ENCODE results near the gene KDM4B.

DNA sequence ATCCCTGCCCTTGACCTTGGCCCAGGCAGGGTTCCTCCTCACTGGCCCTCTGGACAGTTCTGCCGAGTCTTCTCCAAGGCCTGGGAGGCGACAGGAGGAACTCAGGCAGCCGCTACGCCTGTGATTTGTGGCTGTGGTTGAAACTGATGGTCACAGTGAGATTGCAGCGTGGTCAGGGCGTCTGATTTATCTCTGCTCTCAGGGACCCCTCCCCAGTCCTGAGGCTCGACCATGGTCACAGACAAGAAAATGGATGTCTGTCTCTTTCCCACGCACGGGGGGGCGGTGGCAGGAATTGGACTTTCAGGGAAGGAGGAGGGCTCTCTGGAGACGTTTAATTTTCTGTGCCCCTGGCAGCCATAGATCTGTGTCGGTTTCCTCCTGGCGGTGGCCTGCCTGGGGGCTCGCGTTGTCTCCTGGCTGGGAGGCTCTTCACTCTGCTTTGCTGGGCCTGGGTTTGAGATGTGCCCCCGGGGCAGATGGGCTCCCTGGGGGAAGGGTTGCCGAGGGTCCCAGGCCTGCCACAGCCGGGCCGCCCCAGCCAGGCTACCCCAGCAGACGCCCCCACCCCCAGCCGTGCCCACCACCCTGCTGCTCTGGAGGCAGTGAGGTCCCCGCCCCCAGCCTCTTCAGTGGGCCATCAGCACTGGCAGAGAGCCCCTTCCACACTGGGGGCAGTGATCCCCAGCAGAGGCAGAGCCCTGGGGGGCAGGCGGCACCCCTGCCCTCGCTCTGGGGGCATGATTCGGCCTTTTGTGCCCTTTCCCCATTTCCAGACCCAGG is 167.4 kb downstream of the KDM4B start:
- TF ChIP-seq, protein P1, sequence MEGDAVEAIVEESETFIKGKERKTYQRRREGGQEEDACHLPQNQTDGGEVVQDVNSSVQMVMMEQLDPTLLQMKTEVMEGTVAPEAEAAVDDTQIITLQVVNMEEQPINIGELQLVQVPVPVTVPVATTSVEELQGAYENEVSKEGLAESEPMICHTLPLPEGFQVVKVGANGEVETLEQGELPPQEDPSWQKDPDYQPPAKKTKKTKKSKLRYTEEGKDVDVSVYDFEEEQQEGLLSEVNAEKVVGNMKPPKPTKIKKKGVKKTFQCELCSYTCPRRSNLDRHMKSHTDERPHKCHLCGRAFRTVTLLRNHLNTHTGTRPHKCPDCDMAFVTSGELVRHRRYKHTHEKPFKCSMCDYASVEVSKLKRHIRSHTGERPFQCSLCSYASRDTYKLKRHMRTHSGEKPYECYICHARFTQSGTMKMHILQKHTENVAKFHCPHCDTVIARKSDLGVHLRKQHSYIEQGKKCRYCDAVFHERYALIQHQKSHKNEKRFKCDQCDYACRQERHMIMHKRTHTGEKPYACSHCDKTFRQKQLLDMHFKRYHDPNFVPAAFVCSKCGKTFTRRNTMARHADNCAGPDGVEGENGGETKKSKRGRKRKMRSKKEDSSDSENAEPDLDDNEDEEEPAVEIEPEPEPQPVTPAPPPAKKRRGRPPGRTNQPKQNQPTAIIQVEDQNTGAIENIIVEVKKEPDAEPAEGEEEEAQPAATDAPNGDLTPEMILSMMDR (IDR thresholded peaks at IDR 0.05; ENCODE audit: low read depth, low read length, poor library complexity, severe bottlenecking), result no peak
- no peak for TF ChIP-seq EZH2phosphoT487 (IDR thresholded peaks at IDR 0.05; ENCODE audit: borderline replicate concordance, low read length)
